ENCODE measurements around the gene GPX5. TPM values are rescaled to one million over a fixed set of nuclear protein-coding genes. Genes with fewer than 3 reads are reported as not detected.

Gene GPX5
- total and polyA plus RNA-seq, 2 experiments from 2014 or later = not detected

DNA sequence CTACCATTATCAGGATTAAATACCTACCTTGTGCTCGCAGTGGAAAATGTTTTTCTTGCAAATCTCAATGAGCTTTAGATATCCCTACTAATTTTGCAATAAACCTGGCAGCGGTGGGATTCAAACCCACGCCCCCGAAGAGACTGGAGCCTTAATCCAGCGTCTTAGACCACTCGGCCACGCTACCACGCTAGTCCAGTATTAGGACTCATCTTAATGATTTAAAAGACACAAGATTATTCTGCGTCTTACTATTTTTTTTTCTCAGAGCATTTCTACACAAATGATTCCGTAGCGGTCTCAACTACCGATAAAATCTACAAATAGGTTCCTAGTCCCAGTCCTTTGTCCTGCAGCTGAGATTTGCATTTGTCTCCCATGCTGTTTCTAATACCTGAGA lies 47.2 kb upstream of the GPX5 start:
- Histone ChIP-seq H3K27ac (ENCODE audit: low read depth) (no peak overlapping the region), H3K36me3 (ENCODE audit: insufficient read depth) (no peaks in the 10 kb centered on the region), H2AFZ (peak overlapping the region; percentile 94), H3K27me3 (ENCODE audit: insufficient read depth) (peaks cover 11% of the 10 kb centered on the region; the same call in 1 of the 2 replicates), H4K20me1 (replicated peaks; ENCODE audit: insufficient read depth) (no peaks in the 10 kb centered on the region), H3K4me1 (ENCODE audit: insufficient read depth) (no peaks in the 10 kb centered on the region; the same call in 1 of the 2 replicates), H3K4me3 (peak overlapping the region; percentile 50), H3F3A (replicated peaks; ENCODE audit: low read depth) (no peaks in the 10 kb centered on the region), H3K79me2 (replicated peaks; ENCODE audit: insufficient read depth) (no peaks in the 10 kb centered on the region), H3K9me2 (ENCODE audit: insufficient read depth) (no peaks in the 10 kb centered on the region), H3K4me2 (peak overlapping the region; percentile 73)
- no peak for TF ChIP-seq ZNF114 (CRISPR knock-in tag; IDR thresholded peaks at IDR 0.05)
- TF ChIP-seq, protein P1, sequence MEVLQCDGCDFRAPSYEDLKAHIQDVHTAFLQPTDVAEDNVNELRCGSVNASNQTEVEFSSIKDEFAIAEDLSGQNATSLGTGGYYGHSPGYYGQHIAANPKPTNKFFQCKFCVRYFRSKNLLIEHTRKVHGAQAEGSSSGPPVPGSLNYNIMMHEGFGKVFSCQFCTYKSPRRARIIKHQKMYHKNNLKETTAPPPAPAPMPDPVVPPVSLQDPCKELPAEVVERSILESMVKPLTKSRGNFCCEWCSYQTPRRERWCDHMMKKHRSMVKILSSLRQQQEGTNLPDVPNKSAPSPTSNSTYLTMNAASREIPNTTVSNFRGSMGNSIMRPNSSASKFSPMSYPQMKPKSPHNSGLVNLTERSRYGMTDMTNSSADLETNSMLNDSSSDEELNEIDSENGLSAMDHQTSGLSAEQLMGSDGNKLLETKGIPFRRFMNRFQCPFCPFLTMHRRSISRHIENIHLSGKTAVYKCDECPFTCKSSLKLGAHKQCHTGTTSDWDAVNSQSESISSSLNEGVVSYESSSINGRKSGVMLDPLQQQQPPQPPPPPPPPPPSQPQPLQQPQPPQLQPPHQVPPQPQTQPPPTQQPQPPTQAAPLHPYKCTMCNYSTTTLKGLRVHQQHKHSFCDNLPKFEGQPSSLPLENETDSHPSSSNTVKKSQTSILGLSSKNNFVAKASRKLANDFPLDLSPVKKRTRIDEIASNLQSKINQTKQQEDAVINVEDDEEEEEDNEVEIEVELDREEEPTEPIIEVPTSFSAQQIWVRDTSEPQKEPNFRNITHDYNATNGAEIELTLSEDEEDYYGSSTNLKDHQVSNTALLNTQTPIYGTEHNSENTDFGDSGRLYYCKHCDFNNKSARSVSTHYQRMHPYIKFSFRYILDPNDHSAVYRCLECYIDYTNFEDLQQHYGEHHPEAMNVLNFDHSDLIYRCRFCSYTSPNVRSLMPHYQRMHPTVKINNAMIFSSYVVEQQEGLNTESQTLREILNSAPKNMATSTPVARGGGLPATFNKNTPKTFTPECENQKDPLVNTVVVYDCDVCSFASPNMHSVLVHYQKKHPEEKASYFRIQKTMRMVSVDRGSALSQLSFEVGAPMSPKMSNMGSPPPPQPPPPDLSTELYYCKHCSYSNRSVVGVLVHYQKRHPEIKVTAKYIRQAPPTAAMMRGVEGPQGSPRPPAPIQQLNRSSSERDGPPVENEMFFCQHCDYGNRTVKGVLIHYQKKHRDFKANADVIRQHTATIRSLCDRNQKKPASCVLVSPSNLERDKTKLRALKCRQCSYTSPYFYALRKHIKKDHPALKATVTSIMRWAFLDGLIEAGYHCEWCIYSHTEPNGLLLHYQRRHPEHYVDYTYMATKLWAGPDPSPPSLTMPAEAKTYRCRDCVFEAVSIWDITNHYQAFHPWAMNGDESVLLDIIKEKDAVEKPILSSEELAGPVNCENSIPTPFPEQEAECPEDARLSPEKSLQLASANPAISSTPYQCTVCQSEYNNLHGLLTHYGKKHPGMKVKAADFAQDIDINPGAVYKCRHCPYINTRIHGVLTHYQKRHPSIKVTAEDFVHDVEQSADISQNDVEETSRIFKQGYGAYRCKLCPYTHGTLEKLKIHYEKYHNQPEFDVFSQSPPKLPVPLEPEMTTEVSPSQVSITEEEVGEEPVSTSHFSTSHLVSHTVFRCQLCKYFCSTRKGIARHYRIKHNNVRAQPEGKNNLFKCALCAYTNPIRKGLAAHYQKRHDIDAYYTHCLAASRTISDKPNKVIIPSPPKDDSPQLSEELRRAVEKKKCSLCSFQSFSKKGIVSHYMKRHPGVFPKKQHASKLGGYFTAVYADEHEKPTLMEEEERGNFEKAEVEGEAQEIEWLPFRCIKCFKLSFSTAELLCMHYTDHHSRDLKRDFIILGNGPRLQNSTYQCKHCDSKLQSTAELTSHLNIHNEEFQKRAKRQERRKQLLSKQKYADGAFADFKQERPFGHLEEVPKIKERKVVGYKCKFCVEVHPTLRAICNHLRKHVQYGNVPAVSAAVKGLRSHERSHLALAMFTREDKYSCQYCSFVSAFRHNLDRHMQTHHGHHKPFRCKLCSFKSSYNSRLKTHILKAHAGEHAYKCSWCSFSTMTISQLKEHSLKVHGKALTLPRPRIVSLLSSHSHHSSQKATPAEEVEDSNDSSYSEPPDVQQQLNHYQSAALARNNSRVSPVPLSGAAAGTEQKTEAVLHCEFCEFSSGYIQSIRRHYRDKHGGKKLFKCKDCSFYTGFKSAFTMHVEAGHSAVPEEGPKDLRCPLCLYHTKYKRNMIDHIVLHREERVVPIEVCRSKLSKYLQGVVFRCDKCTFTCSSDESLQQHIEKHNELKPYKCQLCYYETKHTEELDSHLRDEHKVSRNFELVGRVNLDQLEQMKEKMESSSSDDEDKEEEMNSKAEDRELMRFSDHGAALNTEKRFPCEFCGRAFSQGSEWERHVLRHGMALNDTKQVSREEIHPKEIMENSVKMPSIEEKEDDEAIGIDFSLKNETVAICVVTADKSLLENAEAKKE (CRISPR knock-in tag; IDR thresholded peaks at IDR 0.05) = no peak
- no peak for TF ChIP-seq EZH2 (IDR thresholded peaks at IDR 0.05; ENCODE audit: low read depth, unreplicated experiment)
- no peak for TF ChIP-seq NANOG (IDR thresholded peaks at IDR 0.05; ENCODE audit: borderline replicate concordance)
- no peak for TF ChIP-seq JUNB (IDR thresholded peaks at IDR 0.05; ENCODE audit: unreplicated experiment)
- TF ChIP-seq CREB1 (CRISPR knock-in tag; IDR thresholded peaks at IDR 0.05; ENCODE audit: low read depth) = no peak
- no peak for TF ChIP-seq POLR2AphosphoS5 (IDR thresholded peaks at IDR 0.05; ENCODE audit: low read depth)
- no peak for TF ChIP-seq ETS1 (IDR thresholded peaks at IDR 0.05)
- TF ChIP-seq, protein P2, sequence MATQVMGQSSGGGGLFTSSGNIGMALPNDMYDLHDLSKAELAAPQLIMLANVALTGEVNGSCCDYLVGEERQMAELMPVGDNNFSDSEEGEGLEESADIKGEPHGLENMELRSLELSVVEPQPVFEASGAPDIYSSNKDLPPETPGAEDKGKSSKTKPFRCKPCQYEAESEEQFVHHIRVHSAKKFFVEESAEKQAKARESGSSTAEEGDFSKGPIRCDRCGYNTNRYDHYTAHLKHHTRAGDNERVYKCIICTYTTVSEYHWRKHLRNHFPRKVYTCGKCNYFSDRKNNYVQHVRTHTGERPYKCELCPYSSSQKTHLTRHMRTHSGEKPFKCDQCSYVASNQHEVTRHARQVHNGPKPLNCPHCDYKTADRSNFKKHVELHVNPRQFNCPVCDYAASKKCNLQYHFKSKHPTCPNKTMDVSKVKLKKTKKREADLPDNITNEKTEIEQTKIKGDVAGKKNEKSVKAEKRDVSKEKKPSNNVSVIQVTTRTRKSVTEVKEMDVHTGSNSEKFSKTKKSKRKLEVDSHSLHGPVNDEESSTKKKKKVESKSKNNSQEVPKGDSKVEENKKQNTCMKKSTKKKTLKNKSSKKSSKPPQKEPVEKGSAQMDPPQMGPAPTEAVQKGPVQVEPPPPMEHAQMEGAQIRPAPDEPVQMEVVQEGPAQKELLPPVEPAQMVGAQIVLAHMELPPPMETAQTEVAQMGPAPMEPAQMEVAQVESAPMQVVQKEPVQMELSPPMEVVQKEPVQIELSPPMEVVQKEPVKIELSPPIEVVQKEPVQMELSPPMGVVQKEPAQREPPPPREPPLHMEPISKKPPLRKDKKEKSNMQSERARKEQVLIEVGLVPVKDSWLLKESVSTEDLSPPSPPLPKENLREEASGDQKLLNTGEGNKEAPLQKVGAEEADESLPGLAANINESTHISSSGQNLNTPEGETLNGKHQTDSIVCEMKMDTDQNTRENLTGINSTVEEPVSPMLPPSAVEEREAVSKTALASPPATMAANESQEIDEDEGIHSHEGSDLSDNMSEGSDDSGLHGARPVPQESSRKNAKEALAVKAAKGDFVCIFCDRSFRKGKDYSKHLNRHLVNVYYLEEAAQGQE (IDR thresholded peaks at IDR 0.05; ENCODE audit: unreplicated experiment) = no peak
- TF ChIP-seq, protein P3, sequence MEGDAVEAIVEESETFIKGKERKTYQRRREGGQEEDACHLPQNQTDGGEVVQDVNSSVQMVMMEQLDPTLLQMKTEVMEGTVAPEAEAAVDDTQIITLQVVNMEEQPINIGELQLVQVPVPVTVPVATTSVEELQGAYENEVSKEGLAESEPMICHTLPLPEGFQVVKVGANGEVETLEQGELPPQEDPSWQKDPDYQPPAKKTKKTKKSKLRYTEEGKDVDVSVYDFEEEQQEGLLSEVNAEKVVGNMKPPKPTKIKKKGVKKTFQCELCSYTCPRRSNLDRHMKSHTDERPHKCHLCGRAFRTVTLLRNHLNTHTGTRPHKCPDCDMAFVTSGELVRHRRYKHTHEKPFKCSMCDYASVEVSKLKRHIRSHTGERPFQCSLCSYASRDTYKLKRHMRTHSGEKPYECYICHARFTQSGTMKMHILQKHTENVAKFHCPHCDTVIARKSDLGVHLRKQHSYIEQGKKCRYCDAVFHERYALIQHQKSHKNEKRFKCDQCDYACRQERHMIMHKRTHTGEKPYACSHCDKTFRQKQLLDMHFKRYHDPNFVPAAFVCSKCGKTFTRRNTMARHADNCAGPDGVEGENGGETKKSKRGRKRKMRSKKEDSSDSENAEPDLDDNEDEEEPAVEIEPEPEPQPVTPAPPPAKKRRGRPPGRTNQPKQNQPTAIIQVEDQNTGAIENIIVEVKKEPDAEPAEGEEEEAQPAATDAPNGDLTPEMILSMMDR (conservative IDR thresholded peaks at IDR 0.05; ENCODE audit: low read depth in 2 of 2) = no peak
- TF ChIP-seq STAT1 (IDR thresholded peaks at IDR 0.05; ENCODE audit: unreplicated experiment) = no peak
- no peak for TF ChIP-seq ZNF331 (CRISPR knock-in tag; IDR thresholded peaks at IDR 0.05; ENCODE audit: low read depth)
- TF ChIP-seq EZH2phosphoT487 (IDR thresholded peaks at IDR 0.05; ENCODE audit: unreplicated experiment) = no peak
- H3K27me3 Mint-ChIP-seq (ENCODE audit: insufficient read depth, low read depth, poor library complexity) = peaks cover 19% of the 10 kb centered on the region
- H3K36me3 Mint-ChIP-seq (ENCODE audit: low read depth) = no peaks in the 10 kb centered on the region
- no peaks in the 10 kb centered on the region for H3K9me3 Mint-ChIP-seq
- no peak for ATAC-seq
- DNase-seq (ENCODE audit: low spot score) = no peak
- peaks cover 3% of the 10 kb centered on the region; the same call in 2 of the 3 replicates for H3K4me1 Mint-ChIP-seq
- peak overlapping the region; percentile 70 for H3K4me3 Mint-ChIP-seq
- no peak overlapping the region for H3K27ac Mint-ChIP-seq

Measured in GM23338 (cell line).